ENCODE results near the gene ZSWIM1. TPM values are rescaled to one million over a fixed set of nuclear protein-coding genes. Genes with fewer than 3 reads are reported as not detected.

ZSWIM1 gene
- total and polyA plus RNA-seq, 2 of the 8 experiments (the other 6 are each of a cell fraction or from before 2014, with no cell fraction given): 14.1 to 15.6 TPM

GRCh38 chr20:45897692-45898091, 16.7 kb downstream of the ZSWIM1 start (continued):
- no peak for TF ChIP-seq CHD7 (IDR thresholded peaks at IDR 0.05; ENCODE audit: insufficient replicate concordance, low read length)
- TF ChIP-seq RFX5 (IDR thresholded peaks at IDR 0.05; ENCODE audit: borderline replicate concordance, low read depth, low read length): no peak
- TF ChIP-seq KDM5A (IDR thresholded peaks at IDR 0.05; ENCODE audit: low read length): no peak
- TF ChIP-seq MAFK (IDR thresholded peaks at IDR 0.05; ENCODE audit: low read depth, low read length): no peak

Measured in H1 (cell line).